HG03432 (cell line): ENCODE measurements around the gene C10orf95.
A peak's percentile ranks its signal among the peaks of the same experiment; 100 is the strongest.

ENCODE experiments used
- ATAC-seq: cut with Tn5 transposase; IDR thresholded peaks from one replicate; pipeline ENCODE4 v1.9.1; 2021; ENCODE audit warnings: mild to moderate bottlenecking, moderate library complexity; ENCODE audit not compliant: unreplicated experiment

Gene C10orf95

DNA sequence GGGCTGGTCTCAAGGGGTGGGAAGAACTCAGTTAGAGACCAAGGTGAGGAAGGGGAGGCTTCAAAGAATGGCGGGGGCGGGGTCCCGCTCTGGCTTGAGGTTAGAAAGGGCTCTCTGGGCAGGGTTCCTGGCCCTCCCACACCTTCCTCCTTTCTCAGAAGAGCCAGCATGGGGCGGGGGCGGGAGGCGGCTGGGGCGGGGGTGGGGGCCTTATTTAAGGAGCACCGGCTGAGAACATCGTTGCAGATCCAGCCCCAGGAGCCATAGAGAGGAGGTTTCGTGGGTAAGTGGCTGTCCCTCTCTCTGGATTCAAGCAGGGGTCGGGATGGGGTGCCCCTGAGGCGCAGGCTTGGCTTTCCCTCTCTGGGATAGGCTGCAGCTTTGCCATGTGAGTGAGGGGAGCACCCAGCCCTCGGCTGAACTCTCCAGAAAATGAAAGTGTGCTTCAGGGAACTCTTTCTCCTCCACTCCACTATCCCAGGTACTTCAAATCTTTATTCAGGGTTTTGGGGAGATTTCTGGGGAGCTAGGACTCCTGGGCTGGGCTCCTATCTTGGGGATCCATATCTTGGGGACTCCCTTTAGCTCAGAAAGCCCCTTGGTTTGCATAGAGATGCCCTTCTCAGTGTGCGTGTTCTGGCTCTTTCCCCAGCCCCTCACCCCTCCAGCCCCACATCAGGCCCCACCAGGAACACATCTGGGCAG is 15.7 kb downstream of the C10orf95 start:
- ATAC-seq, result no peak

DNA sequence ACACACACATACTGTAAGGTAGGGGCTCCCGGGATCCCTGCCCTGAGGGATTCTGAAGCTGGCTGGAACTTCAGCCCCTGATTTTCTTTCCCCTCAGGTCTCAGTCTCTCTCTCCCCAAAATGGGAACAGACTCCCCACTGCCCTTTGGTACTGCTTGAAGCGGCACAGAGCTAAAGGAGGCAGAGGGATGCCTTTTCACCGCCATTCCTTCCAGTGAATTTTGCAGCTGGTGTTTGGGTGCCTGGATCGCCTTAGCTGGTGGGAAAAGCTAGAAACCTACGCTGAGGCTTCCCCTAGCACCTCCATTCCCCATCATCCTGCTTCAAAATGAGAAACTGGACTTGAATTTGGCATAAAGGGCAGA is 16.2 kb downstream of the C10orf95 start:
- no peak for ATAC-seq

DNA sequence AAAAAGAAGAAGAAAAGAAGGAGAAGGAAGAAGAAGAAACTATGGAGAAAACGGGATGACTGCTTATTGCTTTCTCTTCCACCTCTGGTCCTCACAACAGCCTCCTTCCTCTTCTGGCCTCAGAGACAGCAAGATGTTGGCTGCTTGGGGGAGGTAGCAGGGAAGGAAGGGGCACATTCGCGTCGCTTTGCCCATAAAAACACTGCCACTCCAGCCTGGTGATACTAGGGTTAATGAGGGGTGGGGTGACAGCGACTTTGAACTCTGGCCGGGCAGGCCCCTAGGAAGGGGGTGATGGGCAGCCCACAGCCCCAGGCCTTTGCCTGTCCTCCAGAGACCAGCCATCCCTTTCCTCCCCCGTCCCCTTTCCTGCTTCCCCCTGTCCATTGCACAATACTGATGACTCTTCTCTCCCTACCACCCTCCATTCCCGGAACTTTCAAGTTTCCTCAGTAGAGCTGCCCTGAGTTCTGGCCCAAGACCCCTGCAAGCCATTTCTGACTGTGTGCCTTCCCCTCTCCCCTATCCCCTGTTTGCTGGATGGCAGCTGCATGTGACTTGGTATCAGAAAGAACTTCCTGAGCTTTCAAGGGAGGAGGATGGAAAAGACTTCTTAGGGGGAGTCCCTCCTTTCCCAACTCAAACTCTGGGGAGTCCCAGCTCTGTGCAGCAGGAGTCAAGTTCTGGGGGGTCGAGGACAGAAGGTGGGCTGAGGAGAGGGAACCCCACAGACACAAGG is 16.8 kb downstream of the C10orf95 start:
- ATAC-seq, result no peak

- no peak for ATAC-seq
Observed at GRCh38 chr10:102433619-102434046, 17.7 kb downstream of the C10orf95 start.

DNA sequence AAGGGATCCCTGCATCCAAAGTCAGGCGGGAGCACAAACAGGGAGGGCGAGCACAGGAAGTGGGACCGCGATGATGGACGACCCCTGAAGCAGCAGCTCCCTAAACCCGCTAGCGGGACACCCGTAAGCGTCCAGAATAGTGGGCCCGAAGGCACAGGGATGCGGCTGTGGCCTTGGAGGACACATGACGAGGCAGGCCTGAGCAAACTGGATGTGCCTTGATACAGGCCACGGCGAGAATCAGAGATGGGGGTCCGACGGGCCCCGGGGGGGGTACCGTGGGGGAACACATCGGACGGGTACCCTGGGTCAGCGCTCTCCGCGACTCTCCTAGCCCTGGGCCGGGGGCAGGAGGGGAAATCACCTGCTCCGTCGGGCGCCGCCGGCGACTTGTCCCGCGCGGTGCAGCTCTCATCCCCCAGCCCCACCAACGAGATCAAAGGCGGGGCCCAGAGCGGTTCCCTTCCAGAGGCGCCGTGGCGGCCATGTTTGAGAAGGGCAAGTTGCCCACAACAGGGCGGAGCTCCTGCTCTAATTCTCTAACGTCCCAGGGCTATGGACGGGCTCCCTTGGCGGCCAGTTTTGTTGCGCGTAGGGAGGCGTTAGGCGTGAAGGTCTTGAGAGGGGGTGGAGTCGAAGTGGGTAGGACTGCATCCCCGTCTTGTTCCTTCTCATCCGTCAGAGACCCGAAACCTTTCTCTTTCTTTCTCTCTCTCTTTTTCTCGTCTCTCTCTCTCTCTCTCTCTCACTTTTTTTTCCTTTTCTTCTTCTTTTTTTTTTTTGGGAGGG is 19.0 kb downstream of the C10orf95 start, which contains the start of gene CUEDC2:
Gene CUEDC2, minus strand, starts transcription at position 413 of the 789 bp plus-strand sequence. CDS start 7,386 bp downstream, outside the sequence.
- ATAC-seq, result peak; percentile 86

DNA sequence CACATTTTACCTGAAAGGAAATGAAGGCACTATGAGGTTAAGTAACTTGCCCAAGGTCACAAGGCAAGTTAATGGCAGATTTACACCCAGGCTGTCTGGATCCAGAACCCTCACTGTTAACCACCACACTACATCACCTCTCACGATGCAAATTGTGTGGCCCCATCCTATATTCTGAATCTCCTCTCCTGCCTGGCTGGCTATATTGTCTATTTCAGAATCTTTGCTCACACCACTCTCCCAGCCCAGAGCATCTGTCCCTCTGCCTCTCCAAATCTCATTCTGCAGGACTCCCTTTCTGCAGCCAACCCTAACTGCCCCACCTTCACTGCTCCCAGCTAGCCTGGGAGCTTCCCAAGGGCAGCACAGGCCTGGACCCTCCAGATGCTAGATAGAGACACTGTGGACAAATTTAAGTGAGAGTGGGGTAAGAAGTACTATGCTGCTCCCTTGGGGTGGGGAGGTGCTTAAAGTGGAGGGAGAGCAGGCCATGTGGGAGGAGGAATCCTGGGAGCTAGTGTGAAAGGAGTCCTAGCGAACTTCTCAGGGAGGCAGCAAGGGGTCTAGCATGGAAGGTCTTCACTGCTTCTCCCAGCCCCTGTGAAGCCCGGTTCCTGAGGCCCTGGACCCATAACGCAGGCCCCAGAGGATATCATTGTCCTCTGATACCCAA is 19.8 kb downstream of the C10orf95 start:
- ATAC-seq, result peak; percentile 1

- no peak for ATAC-seq
Observed at GRCh38 chr10:102429468-102429867, 21.9 kb downstream of the C10orf95 start.

DNA sequence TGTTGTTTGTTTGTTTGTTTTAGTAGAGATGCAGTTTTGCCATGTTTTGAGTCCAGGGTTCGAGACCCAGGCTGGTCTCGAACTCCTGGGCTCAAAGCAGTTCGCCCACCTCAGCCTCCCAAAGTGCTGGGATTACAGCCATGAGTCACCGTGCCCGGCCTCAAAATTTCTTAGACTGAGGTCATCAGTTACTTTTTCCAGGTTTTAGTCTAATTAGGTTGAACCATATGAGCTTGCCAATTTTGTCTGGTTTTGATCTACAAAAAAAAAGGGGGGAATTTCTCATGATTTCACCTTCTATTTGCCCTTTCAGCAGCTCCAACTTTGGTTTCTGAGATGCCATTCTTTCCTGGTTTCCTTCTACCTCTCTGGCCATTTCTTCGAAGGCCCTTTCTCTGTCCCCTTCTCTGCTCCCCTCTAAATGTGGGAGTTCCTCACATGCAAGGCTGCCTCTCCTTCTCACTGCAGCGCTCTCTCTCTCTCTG is 24.5 kb downstream of the C10orf95 start:
- no peak for ATAC-seq

- ATAC-seq, result no peak
Observed at GRCh38 chr10:102425444-102425843, 25.9 kb downstream of the C10orf95 start.

- ATAC-seq, result no peak
Observed at GRCh38 chr10:102424916-102425315, 26.4 kb downstream of the C10orf95 start.

DNA sequence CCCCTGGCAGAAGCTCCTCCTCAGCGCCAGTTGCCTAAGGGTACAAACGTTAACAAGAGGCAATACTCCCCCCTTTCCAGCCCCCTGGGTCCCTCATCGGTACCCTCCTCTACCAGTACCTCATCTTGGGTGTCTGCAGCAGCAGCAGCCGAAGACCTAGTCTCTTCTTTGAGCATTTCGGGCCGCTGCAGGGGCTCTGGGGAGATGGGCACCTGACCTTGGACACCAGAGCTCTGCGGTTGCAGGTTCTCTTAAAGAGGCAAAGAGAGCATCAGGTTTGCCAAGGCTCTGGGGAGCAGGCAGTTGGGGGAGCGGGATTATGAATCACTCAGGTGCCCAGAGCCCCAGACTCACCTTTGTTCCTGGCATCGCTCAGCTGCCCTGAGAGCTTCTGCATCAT is 27.2 kb downstream of the C10orf95 start:
- no peak for ATAC-seq

GRCh38 chr10:102423372-102423968 is 27.9 kb downstream of the C10orf95 start:
- no peak for ATAC-seq

- ATAC-seq, result no peak
Observed at GRCh38 chr10:102422545-102423129, 28.7 kb downstream of the C10orf95 start.

DNA sequence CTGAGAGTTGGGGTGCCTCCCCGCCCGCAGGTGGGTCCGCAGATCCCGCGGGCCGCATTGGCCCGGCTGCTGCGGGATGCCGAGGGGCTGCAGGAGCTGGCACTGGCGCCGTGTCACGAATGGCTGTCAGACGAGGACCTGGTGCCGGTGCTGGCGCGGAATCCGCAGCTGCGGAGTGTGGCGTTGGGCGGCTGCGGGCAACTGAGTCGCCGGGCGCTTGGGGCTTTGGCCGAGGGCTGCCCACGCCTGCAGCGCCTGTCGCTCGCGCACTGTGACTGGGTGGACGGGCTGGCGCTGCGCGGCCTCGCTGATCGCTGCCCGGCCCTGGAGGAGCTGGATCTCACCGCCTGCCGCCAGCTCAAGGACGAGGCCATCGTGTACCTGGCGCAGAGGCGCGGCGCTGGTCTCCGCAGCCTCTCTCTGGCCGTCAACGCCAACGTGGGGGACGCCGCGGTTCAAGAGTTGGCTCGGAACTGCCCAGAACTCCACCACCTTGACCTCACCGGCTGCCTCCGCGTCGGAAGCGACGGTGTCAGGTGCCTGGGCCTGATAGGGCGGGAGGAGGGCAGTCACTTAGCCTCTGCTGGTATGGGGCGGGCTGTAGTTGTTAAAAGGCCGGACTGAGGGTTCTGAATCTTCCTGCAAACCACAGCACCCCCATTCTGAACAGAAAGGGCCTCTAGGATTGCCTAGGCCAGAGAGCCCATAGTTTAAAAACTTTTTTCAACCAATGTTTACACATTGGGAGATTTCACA is 29.4 kb downstream of the C10orf95 start:
- no peak for ATAC-seq

- peak; percentile 5 for ATAC-seq
Observed at GRCh38 chr10:102421507-102421756, 29.9 kb downstream of the C10orf95 start.

DNA sequence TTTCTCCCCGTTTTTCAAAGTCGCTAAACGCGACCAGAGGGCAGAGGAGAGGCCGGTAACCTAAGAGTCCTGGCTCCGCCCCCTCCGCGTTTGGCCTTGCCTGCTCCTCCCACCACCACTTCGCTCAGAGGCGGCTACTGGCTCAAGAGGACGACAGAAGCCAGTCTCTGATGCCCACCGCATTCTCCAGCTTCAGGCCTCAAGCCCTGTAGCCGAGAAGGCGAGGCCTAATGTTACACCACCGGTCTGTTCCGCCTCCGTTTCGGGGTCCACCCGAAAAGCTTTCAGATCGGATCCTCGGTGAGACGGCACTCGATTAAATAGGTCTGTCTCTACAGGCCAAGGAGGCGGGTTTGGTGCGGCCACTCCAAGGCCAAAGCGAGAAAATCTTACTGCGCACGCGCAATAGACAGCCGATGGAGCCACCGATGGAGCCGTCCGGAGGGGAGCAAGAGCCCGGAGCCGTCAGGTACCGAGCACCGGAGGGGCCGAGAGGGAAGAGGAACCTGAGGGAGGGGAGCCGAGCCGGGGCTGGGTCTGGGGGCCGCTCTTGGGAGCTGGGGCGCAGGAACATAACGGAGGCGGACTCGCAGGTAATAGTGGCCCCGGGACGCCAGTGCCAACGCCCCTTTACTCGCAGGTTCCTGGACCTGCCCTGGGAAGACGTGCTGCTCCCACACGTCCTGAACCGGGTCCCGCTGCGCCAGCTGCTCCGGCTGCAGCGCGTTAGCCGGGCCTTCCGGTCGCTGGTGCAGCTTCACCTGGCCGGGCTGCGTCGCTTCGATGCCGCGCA is 30.4 kb downstream of the C10orf95 start, which contains the start of gene FBXL15:
Gene FBXL15, plus strand, starts transcription at position 123 of the 793 bp plus-strand sequence. Its CDS starts 294 bp downstream, at position 417.
- ATAC-seq, result peak; percentile 73

- ATAC-seq, result no peak
Observed at GRCh38 chr10:102420181-102420713, 31.1 kb downstream of the C10orf95 start.
